ENCODE results near the gene KCTD19. TPM values are rescaled to one million over a fixed set of nuclear protein-coding genes. Genes with fewer than 3 reads are reported as not detected.
"Not testable (repeated sequence)": the region's sequence is repeated elsewhere in the genome, so short reads cannot be mapped to it uniquely, and the experiment has no call there.

KCTD19 gene
- polyA plus RNA-seq, 1 experiment: 0.06 TPM

GRCh38 chr16:67361038-67361437 is 34.5 kb upstream of the KCTD19 start:
- H3K27me3 ChIP-seq (ENCODE audit: control insufficient read depth, insufficient read depth, low read length): peaks cover 19% of the 10 kb centered on the region
- no peak for TF ChIP-seq CTCF (IDR thresholded peaks at IDR 0.05; ENCODE audit: insufficient read depth, low read depth, low read length)
- no peak for DNase-seq (ENCODE audit: low read depth)
- ChIA-PET CTCF (no interaction called here), POLR2A (no interaction called here)
- no peak overlapping the region for H3K4me3 ChIP-seq (ENCODE audit: low read depth, low read length)
- no peaks in the 10 kb centered on the region for H3K36me3 ChIP-seq (ENCODE audit: control insufficient read depth, insufficient read depth, low read length)

- DNase-seq (ENCODE audit: low read depth); H3K4me3 ChIP-seq (ENCODE audit: low read depth, low read length); POLR2A ChIA-PET; H3K36me3 ChIP-seq (ENCODE audit: control insufficient read depth, insufficient read depth, low read length): not testable (repeated sequence)
- CTCF ChIA-PET: interaction anchor here (0.5 kb wide), 1 partner anchor 10 kb away, joined by 3 read pairs; no protein-coding TSS in a partner anchor
- peaks cover 14% of the 10 kb centered on the region for H3K27me3 ChIP-seq (ENCODE audit: control insufficient read depth, insufficient read depth, low read length)
These were observed 33.2 kb upstream of the KCTD19 start for GRCh38 chr16:67359540-67360269.

- Histone ChIP-seq H3K27me3 (ENCODE audit: control insufficient read depth, insufficient read depth, low read length) (peaks cover 15% of the 10 kb centered on the region), H3K4me3 (ENCODE audit: low read depth, low read length) (no peak overlapping the region), H3K36me3 (ENCODE audit: control insufficient read depth, insufficient read depth, low read length) (no peaks in the 10 kb centered on the region)
- POLR2A ChIA-PET: no interaction called here
- CTCF ChIA-PET: interaction anchor here (0.7 to 1.3 kb wide), 3 partner anchors 14 to 858 kb away, joined by 3 to 4 read pairs (median 3); no protein-coding TSS in a partner anchor
- DNase-seq (ENCODE audit: low read depth): no peak
- TF ChIP-seq CTCF (IDR thresholded peaks at IDR 0.05; ENCODE audit: insufficient read depth, low read depth, low read length): no peak
These were observed 31.0 kb upstream of the KCTD19 start for GRCh38 chr16:67357561-67357960.

GRCh38 chr16:67356396-67356795 is 29.9 kb upstream of the KCTD19 start:
- ChIA-PET POLR2A (no interaction called here), CTCF (interaction anchor here (0.6 to 1.3 kb wide), 3 partner anchors 13 to 109 kb away, joined by 3 to 4 read pairs (median 3); no protein-coding TSS in a partner anchor)
- DNase-seq (ENCODE audit: low read depth): no peak
- TF ChIP-seq CTCF (IDR thresholded peaks at IDR 0.05; ENCODE audit: insufficient read depth, low read depth, low read length): no peak
- H3K27me3 ChIP-seq (ENCODE audit: control insufficient read depth, insufficient read depth, low read length): peaks cover 15% of the 10 kb centered on the region
- H3K4me3 ChIP-seq (ENCODE audit: low read depth, low read length): no peak overlapping the region
- no peaks in the 10 kb centered on the region for H3K36me3 ChIP-seq (ENCODE audit: control insufficient read depth, insufficient read depth, low read length)

GRCh38 chr16:67352463-67352862 is 25.9 kb upstream of the KCTD19 start:
- H3K4me3 ChIP-seq (ENCODE audit: low read depth, low read length); DNase-seq (ENCODE audit: low read depth); H3K36me3 ChIP-seq (ENCODE audit: control insufficient read depth, insufficient read depth, low read length); POLR2A ChIA-PET; H3K27me3 ChIP-seq (ENCODE audit: control insufficient read depth, insufficient read depth, low read length): not testable (repeated sequence)
- CTCF ChIA-PET: interaction anchor here (0.9 to 2.5 kb wide), 7 partner anchors 13 to 114 kb away, joined by 3 to 9 read pairs (median 3); no protein-coding TSS in a partner anchor

- Histone ChIP-seq H3K4me3 (ENCODE audit: low read depth, low read length) (no peak overlapping the region), H3K36me3 (ENCODE audit: control insufficient read depth, insufficient read depth, low read length) (no peaks in the 10 kb centered on the region), H3K27me3 (ENCODE audit: control insufficient read depth, insufficient read depth, low read length) (peaks cover 4% of the 10 kb centered on the region)
- no peak for TF ChIP-seq CTCF (IDR thresholded peaks at IDR 0.05; ENCODE audit: insufficient read depth, low read depth, low read length)
- CTCF ChIA-PET: interaction anchor here (0.8 to 1.5 kb wide), 5 partner anchors 11 to 125 kb away, joined by 3 to 9 read pairs (median 4); no protein-coding TSS in a partner anchor
- no peak for DNase-seq (ENCODE audit: low read depth)
- POLR2A ChIA-PET: no interaction called here
These were observed 23.8 kb upstream of the KCTD19 start for GRCh38 chr16:67350324-67350723.
